Endodermal cell (in vitro differentiated cells): ENCODE results near the gene LDHD. TPM values are rescaled to one million over a fixed set of nuclear protein-coding genes. Genes with fewer than 3 reads are reported as not detected.
A peak's percentile ranks its signal among the peaks of the same experiment; 100 is the strongest.

Experiments
- DNase-seq: peaks from one replicate; pipeline ENCODE4 v3.0.0-alpha.2; 2017
- H3K27ac ChIP-seq: 2 replicates; pipeline ENCODE4 v1.5.1; 2013; ENCODE audit warnings: mild to moderate bottlenecking, low read depth, low read length, moderate library complexity
- H3K27me3 ChIP-seq: 2 replicates; pipeline ENCODE4 v1.6.1; 2013; ENCODE audit warnings: mild to moderate bottlenecking, low read length, moderate library complexity; ENCODE audit not compliant: insufficient read depth, control insufficient read depth, poor library complexity, severe bottlenecking
- H3K36me3 ChIP-seq: 2 replicates; pipeline ENCODE4 v1.7.0; 2013; ENCODE audit warnings: mild to moderate bottlenecking, low read length, moderate library complexity; ENCODE audit not compliant: control insufficient read depth, insufficient read depth
- H3K4me1 ChIP-seq: one replicate; pipeline ENCODE4 v1.7.0; 2013; ENCODE audit warnings: low read length; ENCODE audit not compliant: control insufficient read depth, insufficient read depth
- H3K4me3 ChIP-seq: 2 replicates; pipeline ENCODE4 v1.5.1; 2013; ENCODE audit warnings: mild to moderate bottlenecking, low read length, moderate library complexity
- H3K9ac ChIP-seq: 2 replicates; pipeline ENCODE4 v1.6.1; 2013; ENCODE audit warnings: mild to moderate bottlenecking, low read length, moderate library complexity; ENCODE audit not compliant: poor library complexity, severe bottlenecking; ENCODE audit errors: extremely low read depth
- H3K9me3 ChIP-seq: 2 replicates; pipeline ENCODE4 v1.6.1; 2013; ENCODE audit warnings: mild to moderate bottlenecking, low read length, moderate library complexity; ENCODE audit not compliant: control insufficient read depth
- H3K27ac Mint-ChIP-seq: 2 replicates; pipeline ENCODE4 v1.8.0; 2020; ENCODE audit warnings: mixed read lengths
- H3K27me3 Mint-ChIP-seq: 2 replicates; pipeline ENCODE4 v1.8.0; 2021; ENCODE audit warnings: mild to moderate bottlenecking, mixed read lengths; ENCODE audit not compliant: insufficient read depth
- H3K36me3 Mint-ChIP-seq: 2 replicates; pipeline ENCODE4 v1.8.0; 2020; ENCODE audit warnings: low read depth, mixed read lengths
- H3K4me1 Mint-ChIP-seq: 2 replicates; pipeline ENCODE4 v1.8.0; 2020; ENCODE audit warnings: mixed read lengths
- H3K4me3 Mint-ChIP-seq: 2 replicates; pipeline ENCODE4 v1.8.0; 2020; ENCODE audit warnings: mild to moderate bottlenecking, moderate library complexity, mixed read lengths
- H3K9me3 Mint-ChIP-seq: 2 replicates; pipeline ENCODE4 v1.8.0; 2020; ENCODE audit warnings: mild to moderate bottlenecking, mixed read lengths
- CTCF ChIP-seq: fragments of 200-600 bp; sonication (generic); conservative IDR thresholded peaks from 2 replicates; pipeline ENCODE4 v1.5.0; 2021; ENCODE audit warnings: antibody characterized with exemption, mild to moderate bottlenecking
- WGBS, 2 experiments: methylation state at CpG; one replicate each; pipeline versions ENCODE4 v1.1.5 to v1.1.7; 2013; ENCODE audit warnings: missing lambda C conversion rate in 2 of 2, mixed read lengths in 1 of 2; ENCODE audit not compliant: insufficient coverage in 1 of 2, insufficient read length in 1 of 2; 5-methylcytosine and 5-hydroxymethylcytosine counted together
- total RNA-seq, 2 donors: library from RNA; stranded (reverse); fragmentation: NEBNext Ultra II Directional in 1 of 2; extraction: Animal tissue kit (Norgen Biotek cat#: 25700) in 1 of 2; gene quantifications; 2 replicates in 1 of 2; 3 replicates in 1 of 2; pipeline ENCODE4 v1.2.1, GENCODE V29; 2021

LDHD gene
- total RNA-seq, 2 donors from 2014 or later = 1.4 to 4.3 TPM

GRCh38 chr16:75096656-75097055, 19.9 kb downstream of the LDHD start:
- peak; percentile 91 for DNase-seq
- Histone ChIP-seq H3K27me3 (no peaks in the 10 kb centered on the region), H3K36me3 (peaks cover 5% of the 10 kb centered on the region), H3K9me3 (no peaks in the 10 kb centered on the region), H3K27ac (no peak overlapping the region), H3K4me3 (no peak overlapping the region), H3K9ac (no peak overlapping the region), H3K4me1 (peaks cover 28% of the 10 kb centered on the region)
- Mint-ChIP-seq H3K27me3 (no peaks in the 10 kb centered on the region), H3K4me1 (peaks cover 44% of the 10 kb centered on the region), H3K9me3 (no peaks in the 10 kb centered on the region), H3K36me3 (no peaks in the 10 kb centered on the region), H3K27ac (peak overlapping the region; percentile 27), H3K4me3 (no peak overlapping the region)
- TF ChIP-seq CTCF = peak; percentile 78
- WGBS, 2 experiments = 71 to 92% methylated on average over 2 to 6 of the region's 6 CpGs

- Histone ChIP-seq H3K4me3 (no peak overlapping the region), H3K9ac (no peak overlapping the region), H3K27ac (peak overlapping the region; percentile 51), H3K36me3 (peaks cover 5% of the 10 kb centered on the region), H3K9me3 (no peaks in the 10 kb centered on the region), H3K27me3 (no peaks in the 10 kb centered on the region), H3K4me1 (peaks cover 26% of the 10 kb centered on the region)
- TF ChIP-seq CTCF = peak; percentile 20
- no peaks in the 10 kb centered on the region for H3K9me3 Mint-ChIP-seq
- no peaks in the 10 kb centered on the region for H3K36me3 Mint-ChIP-seq
- H3K27me3 Mint-ChIP-seq = no peaks in the 10 kb centered on the region
- peak; percentile 43 for DNase-seq
- peaks cover 41% of the 10 kb centered on the region for H3K4me1 Mint-ChIP-seq
- 93 to 95% methylated on average over 11 to 14 of the region's 14 CpGs for WGBS, 2 experiments
- H3K27ac Mint-ChIP-seq = peak overlapping the region; percentile 72
- H3K4me3 Mint-ChIP-seq = no peak overlapping the region
Measured at GRCh38 chr16:75095204-75095621, 21.4 kb downstream of the LDHD start.

GRCh38 chr16:75093598-75094540, 22.7 kb downstream of the LDHD start:
- H3K27ac Mint-ChIP-seq = peak overlapping the region; percentile 30
- 96 to 97% methylated on average over 15 to 23 of the region's 23 CpGs for WGBS, 2 experiments
- H3K4me1 Mint-ChIP-seq = peaks cover 29% of the 10 kb centered on the region
- Histone ChIP-seq H3K27ac (no peak overlapping the region), H3K9me3 (no peaks in the 10 kb centered on the region), H3K4me1 (peaks cover 13% of the 10 kb centered on the region), H3K9ac (no peak overlapping the region), H3K36me3 (peaks cover 5% of the 10 kb centered on the region), H3K4me3 (no peak overlapping the region), H3K27me3 (no peaks in the 10 kb centered on the region)
- no peaks in the 10 kb centered on the region for H3K27me3 Mint-ChIP-seq
- H3K9me3 Mint-ChIP-seq = no peaks in the 10 kb centered on the region
- TF ChIP-seq CTCF = no peak
- H3K4me3 Mint-ChIP-seq = no peak overlapping the region
- H3K36me3 Mint-ChIP-seq = no peaks in the 10 kb centered on the region
- no peak for DNase-seq
